Midbrain (tissue), 1 donor: ENCODE results near the gene ANO4.
"Not testable (repeated sequence)": the region's sequence is repeated elsewhere in the genome, so short reads cannot be mapped to it uniquely, and the experiment has no call there.

ENCODE experiments used
- DNase-seq: peaks from one replicate; lab custom pipeline; 2025; lab: John Stamatoyannopoulos, UW

The ANO4 gene

DNA sequence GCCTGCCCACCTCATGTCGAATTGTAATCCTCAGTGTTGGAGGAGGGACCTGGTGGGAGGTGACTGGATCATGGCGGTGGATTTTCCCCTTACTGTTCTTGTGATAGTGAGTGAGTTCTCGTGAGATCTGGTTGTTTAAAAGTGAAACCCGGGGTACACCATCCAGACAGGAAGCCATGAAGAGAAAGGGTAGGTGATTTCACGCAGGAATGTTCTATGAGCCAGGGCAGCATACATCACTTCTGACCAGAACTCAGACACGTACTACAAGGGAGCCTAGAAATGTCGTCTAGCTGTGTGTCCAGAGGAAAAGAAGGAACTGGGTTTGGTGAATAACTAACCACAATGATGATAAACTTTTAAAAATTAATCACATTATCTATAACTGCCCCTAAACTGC is 80.6 kb downstream of the ANO4 start:
- DNase-seq: no peak

DNA sequence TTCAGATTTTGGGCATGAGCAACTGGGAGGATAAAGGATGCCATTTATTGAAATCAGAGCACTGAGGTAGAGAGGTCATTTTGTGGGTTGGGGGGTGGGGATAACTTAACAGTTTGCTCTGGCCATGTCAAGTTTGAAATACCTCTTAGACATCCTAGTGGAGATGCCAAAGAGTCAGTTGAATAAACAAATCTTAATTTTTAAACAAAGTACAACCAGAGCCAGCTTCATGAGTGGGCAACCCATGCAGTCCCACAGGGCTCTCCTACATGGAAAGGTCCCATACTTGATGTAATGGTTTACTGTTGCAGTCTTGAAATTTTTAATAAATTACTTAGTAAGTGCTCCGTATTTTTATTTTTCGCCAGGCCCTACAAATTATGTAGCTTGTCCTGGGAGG is 81.2 kb downstream of the ANO4 start:
- no peak for DNase-seq

DNA sequence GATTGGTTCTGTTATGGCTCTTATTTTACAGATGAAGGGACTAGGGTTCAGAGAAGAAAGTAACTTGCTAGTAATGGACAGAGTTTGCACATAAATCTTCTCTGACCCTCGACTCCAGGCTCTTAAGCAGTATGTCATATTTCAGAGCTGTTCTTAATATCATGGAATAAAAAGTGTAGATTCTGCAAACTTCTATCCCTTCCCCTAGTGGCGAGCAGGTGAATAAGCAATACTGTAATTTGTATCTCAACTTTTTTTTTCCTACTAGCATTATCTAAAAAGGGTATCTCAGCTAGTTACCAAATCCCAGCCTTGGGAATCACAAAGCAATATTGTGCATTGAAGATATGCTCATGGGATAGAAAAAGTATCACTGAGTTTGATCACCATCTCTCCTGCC is 83.2 kb downstream of the ANO4 start:
- DNase-seq: no peak

- no peak for DNase-seq
Observed at GRCh38 chr12:100895192-100895591, 100.6 kb downstream of the ANO4 start.

DNA sequence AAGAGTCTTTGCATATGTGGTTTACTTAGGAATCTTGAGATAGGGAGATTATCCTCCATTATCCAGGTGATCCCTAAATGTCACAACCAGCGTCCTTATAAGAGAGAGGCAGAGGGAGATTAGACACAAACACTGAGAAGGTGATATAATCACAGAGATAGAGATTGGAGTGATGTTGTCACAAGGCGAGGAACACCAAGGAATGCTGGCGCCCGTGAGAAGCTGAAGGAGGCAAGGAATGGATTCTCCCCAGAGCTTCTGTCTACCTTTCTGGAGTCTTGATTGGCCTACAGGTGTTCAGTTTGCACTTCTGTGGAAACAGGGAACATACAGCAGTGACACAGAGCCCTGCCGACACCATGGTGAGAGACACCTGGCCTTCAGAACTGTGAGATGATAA is 101.6 kb downstream of the ANO4 start:
- no peak for DNase-seq

GRCh38 chr12:100897240-100897639 is 102.7 kb downstream of the ANO4 start:
- no peak for DNase-seq

- DNase-seq: no peak
Observed at GRCh38 chr12:100899301-100899700, 104.7 kb downstream of the ANO4 start.

DNA sequence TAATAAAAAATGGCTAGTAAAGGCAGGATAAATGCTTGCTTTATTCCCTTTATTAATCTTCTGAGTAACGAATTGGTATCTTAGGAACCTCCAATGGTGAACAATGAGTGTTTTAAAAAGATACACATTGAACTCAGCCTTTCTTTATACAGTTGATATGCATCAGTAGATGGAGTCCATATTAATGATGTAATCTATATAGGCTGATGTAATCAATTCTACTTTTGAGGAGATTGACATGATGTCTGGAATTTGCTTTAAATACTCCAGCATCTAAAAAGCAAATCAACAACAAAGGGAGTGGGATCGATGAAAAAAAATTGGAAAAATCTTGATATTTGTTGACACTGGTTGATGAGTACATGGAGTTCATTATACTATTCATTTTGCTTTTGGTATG is 106.2 kb downstream of the ANO4 start:
- no peak for DNase-seq

- DNase-seq: no peak
Observed at GRCh38 chr12:100901266-100901665, 106.7 kb downstream of the ANO4 start.

DNA sequence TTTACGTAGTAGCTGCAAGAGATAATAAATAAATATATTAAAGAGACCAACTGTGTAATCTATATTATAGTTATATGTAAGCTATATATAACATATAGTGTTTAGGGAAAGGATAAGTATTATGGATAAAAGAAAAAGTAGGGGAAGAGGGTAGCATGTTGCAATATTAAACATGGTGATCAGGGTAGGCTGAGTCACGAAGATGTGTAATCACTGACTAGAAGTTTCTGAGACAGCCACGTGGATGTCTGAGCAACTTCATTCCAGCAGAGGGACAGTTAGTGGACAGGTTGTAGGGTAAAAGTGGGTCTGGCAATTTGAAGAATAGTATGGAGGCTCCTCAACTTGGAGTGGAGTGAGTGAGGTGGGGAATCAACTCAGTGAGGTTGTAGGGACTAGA is 109.7 kb downstream of the ANO4 start:
- no peak for DNase-seq

DNA sequence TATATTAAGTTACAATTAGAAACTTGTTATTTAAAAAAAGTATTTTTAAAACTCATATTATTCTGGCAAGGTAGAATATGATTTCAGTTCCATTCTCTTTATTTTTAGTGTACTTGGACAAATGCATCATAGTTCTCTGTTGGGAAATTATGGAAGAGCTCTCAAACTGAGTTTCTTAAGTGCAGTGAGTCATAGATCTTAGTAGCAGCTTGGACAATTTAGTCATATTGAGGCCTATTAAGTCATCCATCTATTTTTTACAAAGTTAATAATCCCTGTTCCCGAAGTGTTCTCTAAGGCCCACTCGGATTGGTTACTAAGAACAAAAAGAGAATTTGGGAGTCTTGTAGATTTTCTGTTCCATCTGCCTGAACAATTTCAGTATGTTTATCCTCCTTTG is 113.9 kb downstream of the ANO4 start:
- DNase-seq: no peak

DNA sequence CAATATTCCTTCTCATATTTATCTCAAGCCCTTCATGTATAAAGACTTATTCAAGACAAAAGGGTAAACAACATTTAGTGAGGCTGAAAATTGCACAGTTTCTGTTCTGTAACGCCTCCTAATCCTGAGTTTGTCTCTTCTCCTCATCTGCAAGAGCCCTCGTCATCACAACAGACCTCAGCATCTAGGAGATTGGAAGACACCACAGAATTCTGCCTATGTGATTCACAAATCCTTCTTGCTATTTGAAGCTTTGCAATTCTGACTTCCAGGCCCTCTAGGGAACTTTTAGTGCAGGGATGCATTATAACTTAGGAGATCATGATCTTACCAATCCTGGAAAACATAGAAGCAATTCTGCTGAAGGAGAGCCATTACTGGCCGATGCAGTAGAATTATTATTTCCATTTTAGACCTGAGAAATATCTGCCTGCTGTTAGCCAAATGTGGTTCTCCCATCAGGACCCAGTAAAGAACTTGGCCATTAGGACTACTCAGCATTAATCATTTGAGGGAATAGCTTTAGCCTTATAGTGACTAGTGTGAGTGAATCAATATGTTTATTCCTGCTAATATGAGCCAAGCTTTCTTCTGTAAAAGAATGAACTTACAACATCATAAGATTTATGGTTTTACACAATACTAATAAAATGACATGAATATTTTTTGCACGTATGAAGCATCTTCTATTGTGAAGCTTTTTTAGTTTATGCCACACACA is 119.5 kb downstream of the ANO4 start:
- no peak for DNase-seq

GRCh38 chr12:100919116-100919515 is 124.5 kb downstream of the ANO4 start:
- no peak for DNase-seq

DNA sequence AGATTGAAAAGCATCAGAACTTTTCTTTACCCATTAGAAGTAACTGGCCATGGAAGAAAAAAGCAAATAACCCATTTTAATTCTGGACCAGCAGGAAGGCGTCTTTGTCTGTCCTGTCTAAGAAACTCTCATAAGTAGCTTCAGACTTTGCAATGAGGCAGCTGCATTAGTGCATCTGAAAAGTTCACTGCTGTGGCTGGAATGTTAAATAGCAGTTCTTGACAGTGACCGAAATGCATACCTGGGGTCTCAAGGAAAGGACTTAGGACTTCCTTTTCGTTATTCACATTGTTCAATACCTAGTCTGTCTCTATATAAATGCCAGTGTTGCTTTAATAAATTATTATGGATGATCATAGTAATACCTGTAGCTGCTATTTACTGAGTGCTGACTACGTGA is 125.9 kb downstream of the ANO4 start:
- no peak for DNase-seq

GRCh38 chr12:100926669-100927248 is 132.2 kb downstream of the ANO4 start:
- no peak for DNase-seq

DNA sequence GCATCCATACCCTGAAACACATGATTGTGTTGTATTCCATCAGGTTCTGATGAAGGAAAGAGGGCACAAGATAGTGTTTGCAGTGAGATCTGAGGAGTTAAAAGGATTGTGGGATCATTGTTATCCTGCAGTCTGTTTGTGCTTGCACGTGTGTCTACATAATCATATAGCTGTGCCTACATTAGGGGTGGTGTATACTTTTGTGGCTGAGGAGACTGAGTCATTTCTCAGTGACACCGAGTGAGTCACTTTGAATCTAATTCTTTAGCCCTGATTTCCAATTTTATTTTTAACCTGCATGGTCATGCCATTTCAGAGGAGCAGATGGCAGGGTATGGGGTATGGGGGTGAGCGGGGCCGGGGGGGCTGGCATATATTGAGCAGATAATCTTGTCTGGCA is 133.2 kb downstream of the ANO4 start:
- DNase-seq: no peak

DNA sequence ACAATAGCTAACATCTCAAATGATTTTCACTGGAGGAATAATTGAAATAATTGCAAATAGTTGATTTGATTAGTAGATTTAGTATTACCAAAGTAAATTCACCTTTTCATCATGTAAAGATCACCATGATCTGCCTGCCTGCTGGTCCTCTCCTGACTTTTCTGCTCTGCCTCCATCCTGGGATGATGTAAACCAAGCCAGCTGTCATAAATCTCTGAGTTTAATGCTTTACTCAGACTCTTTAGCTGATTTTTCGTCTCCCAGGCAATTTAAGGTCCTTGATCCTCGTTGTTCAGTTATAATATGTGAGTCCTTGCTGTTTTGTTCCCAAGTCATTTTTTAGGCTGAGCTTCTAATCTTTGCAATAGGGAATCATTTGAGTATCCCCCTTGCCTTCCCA is 138.0 kb downstream of the ANO4 start:
- no peak for DNase-seq

DNA sequence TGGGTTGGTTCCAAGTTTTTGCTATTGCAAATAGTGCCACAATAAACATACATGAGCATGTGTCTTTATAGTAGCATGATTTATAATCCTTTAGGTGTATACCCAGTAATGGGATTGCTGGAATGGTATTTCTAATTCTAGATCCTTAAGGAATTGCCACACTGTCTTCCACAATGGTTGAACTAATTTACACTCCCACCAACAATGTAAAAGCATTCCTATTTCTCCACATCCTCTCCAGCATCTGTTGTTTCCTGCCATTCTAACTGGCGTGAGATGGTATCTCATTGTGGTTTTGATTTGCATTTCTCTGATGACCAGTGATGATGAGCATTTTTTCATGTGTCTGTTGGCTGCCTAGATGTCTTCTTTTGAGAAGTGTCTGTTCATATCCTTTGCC is 139.0 kb downstream of the ANO4 start:
- DNase-seq: not testable (repeated sequence)

- no peak for DNase-seq
Observed at GRCh38 chr12:100935929-100936328, 141.4 kb downstream of the ANO4 start.

DNA sequence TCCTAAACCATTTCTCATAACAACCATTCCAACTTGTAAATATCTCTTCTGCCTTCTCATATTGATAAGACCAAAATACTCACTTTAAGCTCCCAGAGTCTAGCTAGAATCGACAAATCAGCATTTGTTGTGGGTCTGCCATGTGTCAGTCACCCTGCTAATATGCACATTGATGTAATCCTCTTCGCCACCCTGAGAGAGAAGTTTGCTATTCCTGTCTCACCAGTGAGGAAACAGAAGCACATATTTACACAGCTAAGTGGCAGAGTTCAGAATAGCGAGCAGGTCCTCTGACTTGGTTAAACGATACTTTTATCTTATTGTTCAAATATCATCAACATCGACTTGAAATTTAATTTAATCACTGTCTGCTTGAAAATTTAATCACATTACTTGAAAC is 142.1 kb downstream of the ANO4 start:
- DNase-seq: no peak

GRCh38 chr12:100940503-100940902 is 145.9 kb downstream of the ANO4 start:
- DNase-seq: no peak

DNA sequence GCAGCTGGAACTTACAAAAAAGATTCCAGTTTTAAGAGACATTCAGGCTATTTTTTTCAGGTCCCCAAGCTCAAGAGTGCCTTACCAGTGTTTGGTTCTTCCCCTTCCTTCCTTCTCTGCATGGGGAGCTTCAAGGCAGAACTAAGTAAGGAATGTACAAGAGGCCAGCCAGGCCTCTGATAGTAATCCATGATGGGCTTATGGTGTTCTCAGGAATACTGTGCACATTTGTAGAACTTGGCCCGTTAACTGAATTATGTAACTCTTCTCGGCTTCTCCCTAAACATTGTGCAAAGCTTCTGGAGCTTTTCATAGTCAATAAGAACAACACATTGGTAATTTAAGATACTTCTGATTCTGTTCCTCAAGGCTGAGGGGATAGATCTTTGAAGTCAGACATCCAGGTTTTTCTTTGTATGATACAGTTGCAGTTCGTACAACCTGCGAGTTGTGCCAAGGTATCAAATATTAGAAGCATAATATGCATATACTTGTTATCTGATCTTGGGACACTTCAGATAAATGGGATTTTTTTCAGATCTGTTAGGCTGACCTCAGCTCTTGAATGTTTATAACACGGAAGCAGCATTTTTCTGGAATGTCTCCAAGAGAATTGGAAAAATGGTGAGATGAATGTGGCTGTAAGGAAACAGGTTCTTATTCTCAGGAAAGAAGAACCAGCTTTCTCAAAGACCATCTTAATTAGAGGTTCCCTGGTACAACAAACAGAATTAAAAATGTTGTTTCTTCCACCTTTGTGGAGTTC is 148.6 kb downstream of the ANO4 start:
- no peak for DNase-seq

- no peak for DNase-seq
Observed at GRCh38 chr12:100951756-100952155, 157.2 kb downstream of the ANO4 start.
